SHP77 treated with DMSO at 0.1 percent for 48 hours (cell line): ENCODE data around the gene TPD52L3.

ENCODE experiments used
- DNase-seq: peaks from one replicate; lab custom pipeline; 2025; lab: John Stamatoyannopoulos, UW

The TPD52L3 gene

DNA sequence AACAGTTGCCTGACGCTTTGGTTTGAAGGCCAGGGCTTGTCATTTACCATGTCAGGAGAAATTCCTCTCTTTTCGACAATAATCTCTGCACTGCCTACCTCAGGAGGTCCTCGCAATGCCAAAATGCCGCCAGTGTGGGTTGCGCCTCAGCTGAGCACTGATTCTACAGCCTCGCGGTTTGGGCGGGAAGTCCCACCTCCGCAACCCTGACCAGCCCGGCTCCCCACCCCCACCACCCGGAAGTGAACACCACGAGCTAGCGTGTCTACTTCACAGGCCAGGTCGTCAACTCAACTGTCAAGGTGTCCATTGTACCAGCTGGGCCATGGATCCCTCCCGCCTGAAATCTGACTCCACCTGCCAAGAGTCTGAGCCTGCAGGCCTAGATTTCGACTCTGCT is at the start of gene TPD52L3:
Gene TPD52L3, plus strand, starts transcription at position 273 of the 400 bp plus-strand sequence. CDS start 221 bp downstream, outside the sequence.
- no peak for DNase-seq

DNA sequence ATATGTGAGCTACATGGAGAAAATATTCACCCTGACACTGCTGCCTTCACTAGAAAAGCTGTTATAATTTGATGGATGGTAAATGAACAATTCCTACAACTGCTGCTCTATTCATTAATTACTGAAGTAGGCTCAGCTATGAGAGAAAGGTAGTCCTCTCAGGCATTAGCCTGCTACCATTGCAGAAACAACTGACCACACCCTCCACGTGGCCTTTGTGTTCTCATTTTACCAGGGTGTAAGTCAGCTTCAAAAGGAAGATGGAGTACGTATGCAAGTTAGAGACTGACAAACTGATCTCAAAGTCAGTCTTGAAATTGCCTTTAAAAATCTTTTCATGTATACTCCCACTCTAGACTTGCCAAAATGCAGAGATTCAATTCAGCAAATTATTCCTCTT is 26.3 kb upstream of the TPD52L3 start:
- no peak for DNase-seq

GRCh38 chr9:6302417-6302816 is 25.8 kb upstream of the TPD52L3 start:
- DNase-seq = no peak

- no peak for DNase-seq
Measured at GRCh38 chr9:6304232-6304631, 23.9 kb upstream of the TPD52L3 start.

GRCh38 chr9:6305954-6306563 is 22.1 kb upstream of the TPD52L3 start:
- DNase-seq = no peak

GRCh38 chr9:6307551-6308096 is 20.6 kb upstream of the TPD52L3 start:
- no peak for DNase-seq

DNA sequence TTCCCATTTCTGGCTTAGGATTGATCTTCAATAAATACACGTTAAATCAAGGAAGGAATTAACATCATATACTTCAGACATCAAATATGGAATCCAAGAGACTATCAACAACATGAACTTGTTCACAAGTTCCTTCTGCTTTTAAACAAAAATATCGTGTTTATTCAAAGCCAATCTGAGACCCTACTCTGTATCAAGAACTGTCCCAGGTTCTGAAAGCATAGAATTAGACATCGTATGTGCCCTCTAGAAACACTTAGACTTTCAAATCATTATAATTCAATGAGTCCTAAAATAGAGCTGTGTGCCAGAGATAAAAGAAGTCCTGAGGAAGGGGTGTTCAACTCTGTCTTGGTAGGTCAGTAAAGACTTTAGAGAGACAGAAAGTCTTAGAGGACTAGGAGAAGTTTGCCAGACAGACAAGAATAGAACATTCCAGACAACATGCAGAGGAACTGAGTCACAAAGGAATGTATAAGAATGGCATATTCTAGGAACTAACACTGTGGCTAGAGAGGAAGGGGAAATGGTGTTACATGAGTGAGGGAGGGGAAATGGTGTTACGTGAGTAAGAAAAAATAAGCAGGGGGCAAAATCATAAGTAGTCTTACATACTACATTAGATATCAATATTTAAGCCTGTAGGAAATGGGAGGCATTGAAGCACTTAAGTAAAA is 2.9 kb downstream of the TPD52L3 start:
- no peak for DNase-seq

DNA sequence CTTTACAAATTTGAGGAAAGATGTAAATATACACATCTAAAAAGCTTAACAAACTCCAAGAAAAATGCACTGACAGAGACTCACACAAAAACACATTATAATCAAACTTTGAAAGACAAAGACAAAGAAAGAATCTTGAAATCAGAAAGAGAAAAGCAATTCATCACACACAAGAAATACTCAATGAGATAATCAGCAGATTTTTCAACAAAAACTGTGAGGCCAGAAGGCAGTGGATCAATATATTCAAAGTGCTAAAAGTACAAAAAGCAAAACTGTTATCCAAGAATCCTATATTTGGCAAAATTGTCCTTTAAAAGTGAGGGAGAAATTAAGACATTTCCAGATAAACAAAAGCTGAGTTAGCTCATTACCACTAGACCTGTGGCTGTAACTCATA is 6.1 kb downstream of the TPD52L3 start:
- DNase-seq = no peak

GRCh38 chr9:6348766-6349165 is 20.6 kb downstream of the TPD52L3 start:
- DNase-seq = no peak

GRCh38 chr9:6351737-6352136 is 23.6 kb downstream of the TPD52L3 start:
- DNase-seq = no peak

DNA sequence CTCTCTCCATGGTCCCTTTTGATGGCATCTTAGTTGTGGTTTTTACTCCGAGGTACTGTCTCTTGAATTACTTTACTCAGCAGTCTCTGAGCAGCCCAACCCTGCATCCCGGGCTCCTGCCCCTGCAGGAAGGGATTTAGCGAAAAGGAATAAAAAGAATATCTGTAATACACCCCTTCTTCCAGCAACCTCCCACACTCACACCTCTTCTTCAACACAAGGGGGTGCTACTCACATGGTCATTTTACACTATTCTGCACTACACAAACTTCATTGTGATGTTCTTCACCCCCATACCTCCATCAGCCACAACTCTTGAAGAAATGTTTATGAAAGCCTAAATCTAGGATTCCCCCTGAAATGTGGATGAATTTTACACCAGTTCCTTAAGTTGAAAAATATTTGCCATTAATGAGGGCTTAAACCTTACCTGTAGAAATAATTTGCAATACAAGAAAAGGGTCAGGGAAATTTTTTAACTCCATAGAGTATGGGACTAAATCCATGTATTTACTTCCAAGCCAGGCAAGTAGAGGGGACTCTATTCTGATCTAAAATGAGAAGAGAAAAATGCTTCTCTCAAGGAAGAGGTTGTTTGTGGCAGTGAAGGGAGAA is 26.0 kb downstream of the TPD52L3 start:
- no peak for DNase-seq

DNA sequence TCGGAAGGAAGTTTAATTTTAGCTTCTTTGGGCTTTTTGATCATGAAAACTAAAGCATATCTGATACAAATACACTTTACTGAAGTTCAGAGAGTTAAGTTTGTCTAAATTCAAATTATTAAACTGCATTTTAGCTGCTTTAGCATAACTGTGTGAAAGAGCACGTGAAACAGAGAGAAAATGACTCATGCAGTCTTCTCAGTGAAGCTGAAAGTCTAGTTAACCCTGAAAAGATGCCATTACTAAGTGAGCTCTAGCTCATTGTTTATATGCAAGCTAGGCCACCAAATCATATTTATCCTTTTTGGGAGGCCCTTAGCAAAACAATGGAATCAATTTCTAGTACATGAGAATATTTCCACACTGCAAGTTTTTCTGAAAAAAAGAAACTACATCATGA is 27.6 kb downstream of the TPD52L3 start:
- DNase-seq = no peak

- no peak for DNase-seq
Measured at GRCh38 chr9:6356441-6356840, 28.3 kb downstream of the TPD52L3 start.

DNA sequence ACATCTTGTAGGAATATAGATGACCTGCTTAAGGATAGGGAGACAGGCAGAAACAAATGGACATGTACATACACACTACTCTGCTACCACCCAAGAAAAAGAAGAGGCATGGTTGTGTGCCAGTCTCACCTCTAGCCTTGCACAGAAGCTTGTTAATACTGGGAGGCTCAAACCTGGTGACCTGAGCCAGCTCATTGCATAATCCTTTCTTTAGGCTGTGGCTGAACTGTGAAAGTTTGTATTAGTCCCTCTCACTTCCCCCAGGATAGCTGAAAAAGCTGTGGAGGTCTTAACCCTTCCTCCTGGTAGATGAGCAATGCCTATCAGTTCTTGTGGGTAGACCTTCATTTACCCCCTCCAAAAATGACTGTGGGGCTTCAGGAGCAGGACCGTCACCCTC is 28.7 kb downstream of the TPD52L3 start:
- DNase-seq = no peak

GRCh38 chr9:6367128-6367890 is 39.1 kb downstream of the TPD52L3 start:
- DNase-seq = no peak

DNA sequence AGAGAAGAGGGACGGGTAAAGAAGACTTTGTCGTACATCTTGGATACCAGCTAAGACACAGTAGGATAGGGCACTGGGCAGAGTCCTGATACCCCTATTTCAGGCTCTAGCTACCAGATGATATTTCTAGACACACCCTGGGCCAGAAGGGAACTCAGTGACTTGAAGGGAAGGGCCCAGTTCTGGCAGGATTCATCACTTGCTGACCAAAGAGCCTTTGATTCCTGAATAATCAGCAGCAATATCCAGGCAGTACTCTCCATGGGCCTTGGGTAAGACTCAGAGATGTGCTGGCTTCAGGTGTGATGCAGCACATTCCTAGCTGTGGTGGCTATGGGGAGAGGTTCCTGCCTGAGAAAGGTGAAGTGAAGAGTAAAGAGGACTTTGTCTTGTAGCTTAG is 40.7 kb downstream of the TPD52L3 start:
- no peak for DNase-seq
